Epithelial cell of esophagus (primary cell): Measurements from ENCODE around the gene PRPF18.

Source experiments
- DNase-seq: peaks from one replicate; pipeline ENCODE4 v3.0.0; 2010; ENCODE audit warnings: low read depth
- H3K4me3 ChIP-seq: 2 replicates; pipeline ENCODE4 v1.5.1; 2011; ENCODE audit warnings: mild to moderate bottlenecking, low read length, control low read depth
- CTCF ChIP-seq: IDR thresholded peaks from 2 replicates; pipeline ENCODE4 v1.5.1; 2011; ENCODE audit warnings: low read depth, mild to moderate bottlenecking, low read length, control low read depth, inconsistent platforms; ENCODE audit not compliant: insufficient read depth; ENCODE audit errors: missing control alignments

PRPF18 gene

GRCh38 chr10:13671904-13672303 lies 85.1 kb downstream of the PRPF18 start:
- H3K4me3 ChIP-seq, result no peak overlapping the region
- DNase-seq, result no peak
- TF ChIP-seq CTCF, result no peak

DNA sequence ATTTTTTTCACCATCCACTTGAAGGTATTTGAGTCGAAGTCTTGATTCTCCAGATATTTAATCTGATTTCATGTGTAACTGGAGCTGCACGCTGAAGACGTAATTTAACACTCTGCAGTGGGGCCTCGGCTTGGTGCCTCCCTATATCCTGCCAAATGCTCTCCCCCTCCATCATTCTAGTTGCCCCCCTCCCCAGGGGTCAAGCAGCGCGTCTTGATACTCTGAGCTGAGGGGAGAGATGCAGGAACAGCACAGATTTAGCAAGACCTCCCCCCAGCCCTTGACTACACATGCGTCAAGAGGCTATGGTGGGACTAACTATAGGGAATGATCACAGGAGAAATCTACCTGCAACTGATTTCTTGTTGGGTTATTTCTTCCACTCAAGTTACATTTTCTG lies 85.8 kb downstream of the PRPF18 start:
- no peak for DNase-seq
- H3K4me3 ChIP-seq, result no peak overlapping the region
- TF ChIP-seq CTCF, result no peak

DNA sequence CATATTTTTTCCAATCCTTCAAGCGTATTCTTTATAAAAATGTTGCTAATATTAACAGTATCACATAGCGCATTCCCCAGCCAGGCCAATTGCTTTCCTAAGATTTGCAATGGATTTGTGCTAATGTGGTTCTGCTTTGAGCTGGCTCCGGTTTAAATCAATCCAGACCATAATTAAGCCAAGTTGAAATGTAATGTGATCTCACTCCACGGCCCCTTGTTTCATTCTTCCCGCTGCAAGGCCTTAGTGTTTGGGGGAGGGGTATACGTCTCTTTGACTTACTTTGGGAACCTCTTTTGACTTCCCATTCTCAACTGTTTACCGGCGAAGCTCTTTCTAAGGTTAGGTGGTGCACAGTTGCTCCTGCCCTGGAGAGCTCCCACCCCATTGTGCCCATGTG lies 86.4 kb downstream of the PRPF18 start:
- no peak for TF ChIP-seq CTCF
- no peak overlapping the region for H3K4me3 ChIP-seq

GRCh38 chr10:13674645-13675588 lies 88.2 kb downstream of the PRPF18 start:
- no peak for DNase-seq
- no peak for TF ChIP-seq CTCF
- H3K4me3 ChIP-seq, result no peak overlapping the region

More for the DNA sequence above, 86.4 kb downstream of the PRPF18 start:
- no peak for DNase-seq

DNA sequence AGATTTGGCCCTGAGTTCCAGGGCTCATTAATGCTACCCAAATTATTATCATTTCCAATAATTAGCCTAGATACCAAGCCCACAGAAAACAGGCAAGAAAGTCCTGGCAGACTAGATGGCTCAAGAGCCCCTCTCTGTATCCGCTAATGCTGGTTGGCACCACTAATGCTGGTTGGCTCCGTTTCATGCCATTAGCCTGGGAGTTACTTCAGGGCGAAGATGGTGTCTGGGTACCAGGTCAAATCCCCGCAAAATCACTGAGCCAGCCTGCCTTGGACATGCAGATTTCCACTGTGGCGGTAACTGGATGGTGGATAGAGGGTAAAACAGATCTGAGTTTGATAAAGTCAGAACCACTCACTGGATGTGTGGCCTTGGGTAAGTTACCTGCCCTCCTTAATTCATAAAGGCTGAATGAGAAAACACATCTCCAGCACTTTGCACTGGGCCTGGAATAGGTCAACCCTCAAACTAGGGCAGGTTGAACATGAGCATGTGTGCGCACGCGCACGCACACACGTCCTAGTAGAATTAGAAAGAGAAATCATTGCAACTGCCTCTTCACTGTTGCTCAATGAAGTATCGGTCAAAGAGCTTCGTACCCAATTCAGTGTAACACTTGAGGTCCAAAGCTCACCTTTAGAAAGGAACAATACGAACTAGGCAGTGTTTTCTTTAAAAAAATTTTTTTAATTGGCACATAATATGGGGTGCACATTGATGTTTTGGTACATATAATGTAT lies 91.5 kb downstream of the PRPF18 start:
- no peak overlapping the region for H3K4me3 ChIP-seq
- no peak for TF ChIP-seq CTCF
- no peak for DNase-seq
